Ascending aorta (tissue), 2 donors: ENCODE data around the gene HAND1. TPM values are rescaled to one million over a fixed set of nuclear protein-coding genes. Genes with fewer than 3 reads are reported as not detected.

Experiments used
- DNase-seq, 2 donors: peaks; one replicate each; pipeline ENCODE4 v3.0.0-alpha.2; 2019; ENCODE audit warnings: low spot score in 2 of 2
- H3K27ac ChIP-seq, 2 donors: fragments of 200-600 bp; sonication (generic); one replicate each; pipeline ENCODE4 v1.5.1; 2016 to 2017; ENCODE audit warnings: mild to moderate bottlenecking in 1 of 2
- H3K27me3 ChIP-seq: fragments of 200-600 bp; sonication (generic); one replicate; pipeline ENCODE4 v1.5.1; 2017
- H3K36me3 ChIP-seq, 2 donors: fragments of 200-600 bp; sonication (generic); one replicate each; pipeline ENCODE4 v1.5.1; 2016
- H3K4me1 ChIP-seq, 2 donors: fragments of 200-600 bp; sonication (generic); one replicate each; pipeline ENCODE4 v1.5.1; 2016 to 2017; ENCODE audit warnings: mild to moderate bottlenecking in 1 of 2
- H3K4me3 ChIP-seq, 2 donors: fragments of 200-600 bp; sonication (generic); one replicate each; pipeline ENCODE4 v1.5.1; 2016 to 2017; ENCODE audit warnings: mild to moderate bottlenecking in 1 of 2
- H3K9me3 ChIP-seq, 2 donors: fragments of 200-600 bp; sonication (generic); one replicate each; pipeline ENCODE4 v1.5.1; 2016
- intact Hi-C: fragments of 100-400 bp; cut with DNase I; formaldehyde crosslinking; loops from one replicate; pipeline ENCODE4 v1.15.1; 2023
- total RNA-seq: library from RNA; depleted of rRNA; stranded (reverse); fragments of >200 nt; gene quantifications from one replicate; pipeline ENCODE4 v1.1.0, GENCODE V29; 2016
- TF ChIP-seq, protein P1 (sequence below), 3 experiments: fragments of 200-600 bp in 2 of 3; fragments of 450-650 bp in 1 of 3; sonication (generic) in 2 of 3; IDR thresholded peaks; one replicate each; pipeline ENCODE4 v1.5.1; 2016 to 2019; ENCODE audit warnings: antibody characterized with exemption in 3 of 3, mild to moderate bottlenecking in 1 of 3, moderate library complexity in 1 of 3

Gene HAND1
- total RNA-seq, 1 donor from 2014 or later, result not detected

DNA sequence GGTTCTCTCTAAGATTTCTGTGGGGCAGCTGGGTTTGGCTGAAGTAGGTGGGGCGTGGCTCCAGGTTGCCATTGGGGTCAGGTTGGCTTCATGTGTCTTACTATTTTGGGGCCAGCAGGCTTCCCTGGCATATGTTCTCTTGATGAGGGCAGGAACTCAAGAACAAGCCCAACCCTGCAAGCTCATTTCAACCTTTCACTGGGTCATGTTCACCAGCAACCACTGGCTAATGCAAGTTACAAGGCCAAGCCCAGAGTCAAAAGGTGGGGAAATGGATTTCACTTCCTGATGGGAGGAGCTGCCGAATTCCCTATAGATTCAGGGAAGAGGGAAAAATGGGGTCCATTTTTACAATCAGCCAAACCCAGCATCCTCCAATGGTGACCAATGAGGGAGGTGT lies 34.0 kb upstream of the HAND1 start:
- no peaks in the 10 kb centered on the region for H3K9me3 ChIP-seq
- H3K4me3 ChIP-seq, result no peak overlapping the region
- no peak overlapping the region for H3K27ac ChIP-seq
- H3K36me3 ChIP-seq, result no peaks in the 10 kb centered on the region
- TF ChIP-seq, protein P1, sequence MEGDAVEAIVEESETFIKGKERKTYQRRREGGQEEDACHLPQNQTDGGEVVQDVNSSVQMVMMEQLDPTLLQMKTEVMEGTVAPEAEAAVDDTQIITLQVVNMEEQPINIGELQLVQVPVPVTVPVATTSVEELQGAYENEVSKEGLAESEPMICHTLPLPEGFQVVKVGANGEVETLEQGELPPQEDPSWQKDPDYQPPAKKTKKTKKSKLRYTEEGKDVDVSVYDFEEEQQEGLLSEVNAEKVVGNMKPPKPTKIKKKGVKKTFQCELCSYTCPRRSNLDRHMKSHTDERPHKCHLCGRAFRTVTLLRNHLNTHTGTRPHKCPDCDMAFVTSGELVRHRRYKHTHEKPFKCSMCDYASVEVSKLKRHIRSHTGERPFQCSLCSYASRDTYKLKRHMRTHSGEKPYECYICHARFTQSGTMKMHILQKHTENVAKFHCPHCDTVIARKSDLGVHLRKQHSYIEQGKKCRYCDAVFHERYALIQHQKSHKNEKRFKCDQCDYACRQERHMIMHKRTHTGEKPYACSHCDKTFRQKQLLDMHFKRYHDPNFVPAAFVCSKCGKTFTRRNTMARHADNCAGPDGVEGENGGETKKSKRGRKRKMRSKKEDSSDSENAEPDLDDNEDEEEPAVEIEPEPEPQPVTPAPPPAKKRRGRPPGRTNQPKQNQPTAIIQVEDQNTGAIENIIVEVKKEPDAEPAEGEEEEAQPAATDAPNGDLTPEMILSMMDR (IDR thresholded peaks at IDR 0.05), result no peak
- DNase-seq, result no peak
- no peaks in the 10 kb centered on the region for H3K4me1 ChIP-seq
- intact Hi-C loops, result no loop called here
- H3K27me3 ChIP-seq, result no peaks in the 10 kb centered on the region

DNA sequence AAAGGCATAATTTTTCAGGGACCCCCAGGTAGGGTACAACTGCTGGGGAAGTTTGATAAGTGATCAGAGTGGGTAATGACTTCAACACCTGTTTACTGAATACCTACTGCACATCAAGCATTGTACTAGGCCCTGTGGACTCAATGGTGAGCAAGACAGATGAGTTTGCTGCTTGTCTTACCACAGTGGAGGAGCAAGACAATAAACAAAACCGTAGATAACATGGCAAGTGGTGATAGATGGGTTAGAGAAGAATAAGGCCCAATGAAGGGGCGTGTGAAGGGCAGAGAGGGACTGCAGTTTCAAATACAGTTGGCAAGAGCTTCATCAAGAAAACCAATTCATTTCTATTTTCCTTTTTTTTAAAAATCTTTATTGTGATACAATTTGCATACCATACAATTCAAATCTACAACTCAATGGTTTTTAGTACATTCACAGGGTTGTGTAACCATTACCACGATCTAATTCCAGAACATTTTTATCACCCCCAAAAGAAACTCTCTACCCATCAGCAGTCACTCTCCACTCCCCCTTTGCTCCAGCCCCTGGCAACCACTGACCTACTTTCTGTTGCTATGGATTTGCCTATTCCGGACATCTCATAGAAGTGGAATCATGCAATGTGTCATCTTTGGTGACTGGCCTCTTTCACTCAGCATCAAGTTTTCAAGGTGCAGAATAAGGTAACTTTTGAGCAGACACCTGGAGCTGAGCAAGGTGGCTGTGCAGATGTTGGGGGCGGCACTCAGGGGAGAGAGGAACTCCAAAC lies 31.9 kb upstream of the HAND1 start:
- H3K4me1 ChIP-seq, result no peaks in the 10 kb centered on the region
- no peak overlapping the region for H3K4me3 ChIP-seq
- H3K27ac ChIP-seq, result no peak overlapping the region
- TF ChIP-seq, protein P1 (IDR thresholded peaks at IDR 0.05), result no peak
- DNase-seq, result no peak
- intact Hi-C loops, result no loop called here
- no peaks in the 10 kb centered on the region for H3K27me3 ChIP-seq
- H3K36me3 ChIP-seq, result no peaks in the 10 kb centered on the region
- no peaks in the 10 kb centered on the region for H3K9me3 ChIP-seq

DNA sequence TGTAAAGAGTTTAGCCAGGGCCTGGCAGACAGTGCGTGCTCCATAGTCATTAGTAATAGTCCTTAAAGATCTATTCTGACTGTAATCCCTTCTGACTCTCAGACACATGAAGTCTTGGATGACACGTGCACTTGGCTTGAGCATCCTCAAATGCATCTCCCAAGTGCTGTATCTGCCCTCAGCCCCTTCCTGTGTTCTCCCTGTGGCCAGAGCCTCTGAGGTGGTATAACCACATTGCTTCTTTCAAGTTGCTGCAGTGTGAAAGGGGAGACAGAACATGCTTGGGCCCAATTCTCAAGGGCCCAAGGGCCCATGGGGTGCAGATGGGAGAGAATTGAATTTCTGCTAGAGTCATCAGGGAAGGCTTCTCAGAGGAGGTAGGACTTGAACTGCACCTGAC lies 30.1 kb upstream of the HAND1 start:
- H3K27ac ChIP-seq, result no peak overlapping the region
- H3K36me3 ChIP-seq, result no peaks in the 10 kb centered on the region
- no peaks in the 10 kb centered on the region for H3K4me1 ChIP-seq
- no peaks in the 10 kb centered on the region for H3K27me3 ChIP-seq
- TF ChIP-seq, protein P1 (IDR thresholded peaks at IDR 0.05), result no peak
- no peaks in the 10 kb centered on the region for H3K9me3 ChIP-seq
- intact Hi-C loops, result no loop called here
- H3K4me3 ChIP-seq, result no peak overlapping the region
- no peak for DNase-seq

DNA sequence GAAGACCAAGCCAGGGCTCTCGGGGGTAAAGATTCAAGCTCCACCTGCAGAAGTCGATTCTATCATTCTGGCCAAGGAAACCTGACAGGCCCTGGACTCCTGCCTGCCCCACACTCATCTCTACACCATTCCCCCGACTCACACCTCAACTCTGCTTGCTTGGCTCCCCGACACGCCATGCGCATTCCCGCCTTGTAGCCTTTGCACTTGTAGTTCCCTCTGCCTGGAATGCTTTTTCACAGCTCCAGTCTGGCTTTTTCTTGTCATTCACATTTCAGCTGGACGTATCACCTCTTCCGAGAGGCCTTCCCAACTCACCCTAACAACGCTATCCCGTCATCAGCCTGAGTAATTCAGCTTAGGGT lies 28.7 kb upstream of the HAND1 start:
- no peak overlapping the region for H3K4me3 ChIP-seq
- intact Hi-C loops, result no loop called here
- TF ChIP-seq, protein P1 (IDR thresholded peaks at IDR 0.05), result no peak

DNA sequence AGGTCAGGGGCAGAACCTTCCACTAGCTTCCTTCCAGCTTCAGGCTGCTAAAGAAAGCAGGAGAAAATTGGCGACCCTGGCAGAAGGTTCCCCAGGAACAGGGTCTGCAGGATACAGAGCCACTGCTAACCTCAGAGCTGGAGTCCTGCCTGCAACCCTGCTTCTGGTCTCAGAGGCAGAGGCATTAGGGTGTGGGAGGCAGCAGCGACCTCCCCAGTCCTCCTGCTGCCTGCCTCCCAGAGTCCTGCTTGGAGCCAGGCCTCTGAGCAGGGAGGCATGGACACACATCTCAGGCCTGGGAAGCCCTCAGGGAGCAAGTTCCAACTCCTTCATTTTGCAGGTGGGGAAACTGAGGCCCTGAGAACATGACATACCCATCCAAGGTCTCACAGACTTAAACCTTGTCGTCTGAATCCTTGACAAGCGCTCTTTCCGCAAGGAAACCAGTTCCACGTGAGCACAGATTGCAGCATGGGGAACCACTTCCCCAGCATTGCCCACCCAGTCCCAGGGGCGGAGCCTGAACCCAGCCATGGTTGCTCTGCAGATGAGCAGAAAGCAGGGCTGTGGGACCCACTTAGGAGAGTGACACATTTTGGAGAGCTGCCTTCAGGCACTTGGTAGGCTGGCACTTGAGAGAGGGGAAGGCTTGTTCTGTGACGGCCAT lies 28.2 kb upstream of the HAND1 start:
- H3K27ac ChIP-seq, result no peak overlapping the region
- no peaks in the 10 kb centered on the region for H3K9me3 ChIP-seq
- intact Hi-C loops, result no loop called here
- H3K27me3 ChIP-seq, result no peaks in the 10 kb centered on the region
- TF ChIP-seq, protein P1 (IDR thresholded peaks at IDR 0.05), result no peak
- no peak for DNase-seq
- H3K36me3 ChIP-seq, result no peaks in the 10 kb centered on the region
- H3K4me3 ChIP-seq, result no peak overlapping the region
- H3K4me1 ChIP-seq, result no peaks in the 10 kb centered on the region

More for the DNA sequence above, 28.7 kb upstream of the HAND1 start:
- Histone ChIP-seq H3K9me3 (no peaks in the 10 kb centered on the region), H3K36me3 (no peaks in the 10 kb centered on the region), H3K4me1 (no peaks in the 10 kb centered on the region), H3K27ac (no peak overlapping the region), H3K27me3 (no peaks in the 10 kb centered on the region)
- DNase-seq, result no peak
